Measurements from ENCODE around the gene TNNT2.

DNA sequence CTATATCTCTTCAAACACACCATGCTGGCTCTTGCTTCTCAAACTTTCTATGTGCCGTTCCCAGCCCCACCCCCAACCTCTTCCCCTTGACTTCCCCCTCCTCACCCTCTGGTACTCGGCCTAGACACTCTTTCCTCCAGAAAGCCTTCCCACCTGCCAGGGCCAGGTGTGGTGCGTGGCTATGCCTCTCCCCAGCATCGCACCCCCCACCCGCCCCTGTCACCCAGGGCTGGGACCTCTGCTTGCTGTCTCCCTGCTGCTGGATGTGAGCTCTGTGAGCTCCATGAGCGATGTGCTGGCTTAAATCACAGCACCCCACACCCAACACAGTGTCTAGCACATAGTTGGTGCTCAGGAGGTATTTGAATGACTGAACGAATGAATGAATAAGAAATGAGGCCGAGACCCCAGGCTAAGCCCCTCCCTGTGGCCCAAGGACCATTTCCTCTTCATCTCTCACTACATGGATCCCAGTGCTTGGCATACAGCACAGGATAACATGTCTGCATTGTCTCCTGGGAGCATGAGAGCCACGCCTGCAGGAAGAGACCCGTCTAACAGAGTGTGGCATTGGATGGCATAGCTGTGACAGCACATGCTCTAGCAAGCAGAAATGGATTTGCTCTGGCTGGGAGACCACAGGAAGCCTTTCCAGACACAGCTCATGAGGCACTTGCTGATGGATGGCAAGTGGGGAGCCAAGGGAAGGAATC, 19.7 kb downstream of the TNNT2 start:
- no peak for TF ChIP-seq POLR2AphosphoS5 (IDR thresholded peaks at IDR 0.05; ENCODE audit: low read depth, low read length)
- TF ChIP-seq POLR2A (IDR thresholded peaks at IDR 0.05; ENCODE audit: low read depth, low read length): no peak
